GM18505 (cell line): ENCODE results near the gene RBP4.

Source experiments
- ATAC-seq: cut with Tn5 transposase; IDR thresholded peaks from one replicate; pipeline ENCODE4 v1.9.1; 2021; ENCODE audit not compliant: unreplicated experiment
- POLR2A ChIP-seq: IDR thresholded peaks from 4 replicates; pipeline ENCODE4 v1.6.1; 2011; ENCODE audit warnings: borderline replicate concordance; ENCODE audit not compliant: insufficient read depth, insufficient read length; ENCODE audit errors: extremely low read depth

The RBP4 gene

DNA sequence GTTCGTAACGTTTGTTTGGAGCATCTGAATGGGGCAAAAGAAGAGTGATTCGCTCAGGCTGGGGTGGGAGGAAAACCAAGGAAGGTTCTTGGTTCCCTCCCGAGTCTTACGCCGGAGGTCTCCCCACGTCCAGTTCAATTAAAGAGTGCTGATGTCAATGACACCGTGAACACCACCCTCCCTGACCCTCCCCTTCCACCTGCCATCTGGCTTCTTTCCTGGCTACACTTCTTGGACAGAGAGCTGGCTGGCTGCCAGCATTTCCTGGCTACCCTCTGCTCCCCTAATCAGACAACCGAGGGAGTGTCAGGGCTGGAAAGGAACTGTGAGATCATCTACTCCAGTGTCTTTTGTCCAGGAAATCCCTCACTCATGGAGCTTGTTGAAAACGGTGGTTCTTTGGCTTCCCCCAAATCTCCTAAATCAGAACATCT is 58.7 kb downstream of the RBP4 start:
- no peak for ATAC-seq
- TF ChIP-seq POLR2A: no peak
